Stimulated activated CD8-positive, alpha-beta memory T cell treated with anti-CD3 and anti-CD28 coated beads, Interleukin-2, amount 100 ng/mL, for 1 hour (primary cell): ENCODE measurements around the gene TNP2.
"Not testable (repeated sequence)": the region's sequence is repeated elsewhere in the genome, so short reads cannot be mapped to it uniquely, and the experiment has no call there.

ENCODE experiments used
- DNase-seq, 2 donors: peaks; one replicate each; pipeline ENCODE4 v3.0.0-alpha.2; 2020; ENCODE audit warnings: low read depth in 2 of 2

Gene TNP2

DNA sequence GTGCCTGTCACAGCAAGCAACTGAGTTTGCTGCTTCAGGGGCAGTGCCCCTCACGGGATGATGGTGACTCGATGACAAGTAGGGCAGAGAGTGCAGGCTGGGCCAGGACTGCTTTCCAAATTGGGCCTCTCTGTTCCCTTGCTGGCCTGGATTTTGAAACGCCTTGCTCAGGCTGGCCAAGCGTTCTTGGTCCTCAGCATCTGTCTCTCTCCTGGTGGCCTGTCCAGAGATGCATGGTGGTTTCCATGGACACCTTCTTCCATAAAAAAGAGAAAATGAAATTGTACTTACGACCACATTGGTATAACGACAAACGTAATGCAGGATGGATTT is 31.4 kb upstream of the TNP2 start:
- DNase-seq: no peak

DNA sequence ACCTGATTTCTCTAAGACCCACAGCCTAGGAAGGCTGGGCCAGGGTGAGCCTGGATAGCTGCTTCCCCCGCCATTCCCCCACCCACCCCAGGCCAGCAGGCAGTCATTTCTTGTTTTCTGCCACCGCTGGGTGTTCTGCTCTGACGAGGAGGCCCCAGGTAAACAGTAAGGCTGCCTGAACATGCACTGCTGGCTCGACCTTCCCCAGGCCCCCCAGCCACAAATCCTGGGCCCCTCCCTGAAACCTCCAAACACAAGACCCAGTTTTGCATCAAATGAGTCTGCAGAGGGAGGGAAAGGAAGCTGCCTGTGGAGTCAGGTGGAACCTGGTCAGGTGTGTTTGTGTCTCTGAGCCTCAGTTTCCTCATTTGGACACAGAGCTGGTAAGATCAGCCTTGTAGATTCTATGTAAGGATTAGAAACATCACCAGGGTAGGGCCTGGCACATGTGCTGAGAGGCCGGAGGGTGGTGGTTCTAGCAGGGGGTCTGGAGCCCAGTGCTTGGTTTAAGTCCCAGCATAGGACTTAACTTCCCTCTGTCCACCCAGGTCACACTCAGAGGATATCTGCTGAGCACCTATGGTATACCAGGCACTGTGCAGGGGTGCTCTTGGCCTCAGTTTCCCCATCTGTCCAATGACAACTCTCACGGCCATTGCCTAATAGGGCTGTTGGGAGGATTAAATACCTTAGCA is 30.9 kb upstream of the TNP2 start:
- DNase-seq: no peak

DNA sequence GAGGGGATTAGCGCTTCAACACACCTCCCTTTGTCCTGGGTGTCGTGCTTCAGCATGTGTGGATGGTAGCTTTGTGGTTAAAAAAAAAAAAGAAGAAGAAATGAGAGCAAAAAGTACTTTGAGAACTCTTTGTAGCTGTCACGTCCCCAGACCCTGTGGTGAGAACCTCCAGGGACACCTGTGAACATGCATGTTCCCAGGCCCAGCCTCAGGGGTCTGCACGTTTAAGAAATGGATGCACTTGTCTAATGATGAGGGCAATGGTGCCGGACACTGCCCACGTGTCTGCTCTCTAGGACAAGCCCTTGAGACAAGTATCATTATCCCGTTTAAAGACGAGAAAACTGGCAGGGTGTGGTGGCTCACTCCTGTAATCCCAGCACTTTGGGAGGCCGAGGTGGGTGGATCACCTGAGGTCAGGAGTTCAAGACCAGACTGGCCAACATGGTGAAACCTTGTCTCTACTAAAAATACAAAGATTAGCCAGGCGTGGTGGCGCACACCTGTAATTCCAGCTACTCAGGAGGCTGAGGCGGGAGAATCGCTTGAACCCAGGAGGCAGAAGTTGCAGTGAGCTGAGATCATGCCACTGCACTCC is 29.9 kb upstream of the TNP2 start:
- DNase-seq: not testable (repeated sequence)

DNA sequence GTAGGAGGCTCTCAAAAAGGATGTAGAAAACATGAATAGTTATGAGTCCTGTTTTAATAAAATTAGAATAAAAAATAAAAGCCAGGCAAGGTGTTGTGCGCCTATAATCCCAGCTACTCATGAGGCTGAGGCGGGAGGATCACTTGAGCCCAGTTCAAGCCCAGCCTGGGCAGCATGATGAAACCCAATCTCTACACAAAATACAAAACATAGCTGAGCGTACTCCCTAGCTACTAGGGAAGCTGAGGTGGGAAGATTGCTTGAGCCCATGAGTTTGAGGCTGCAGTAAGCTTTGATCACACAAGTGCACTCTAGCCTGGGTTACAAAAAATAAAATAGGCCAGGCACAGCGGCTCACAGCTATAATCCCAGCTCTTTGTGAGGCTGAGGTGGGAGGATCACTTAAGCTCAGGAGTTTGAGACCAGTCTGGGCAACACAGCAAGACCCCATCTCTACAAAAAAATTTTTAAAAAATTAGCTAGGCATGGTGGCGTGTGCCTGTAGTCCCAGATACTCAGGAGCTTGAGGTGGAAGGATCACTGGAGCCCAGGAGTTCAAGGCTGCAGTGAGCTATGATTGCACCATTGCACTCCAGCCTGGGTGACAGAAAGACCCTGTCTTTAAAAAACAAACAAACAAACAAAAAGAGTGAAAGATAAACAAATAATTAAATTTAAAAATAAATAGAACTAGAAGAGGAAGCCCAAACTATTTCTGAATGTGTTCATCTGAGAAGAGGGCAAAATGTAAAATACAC is 29.2 kb upstream of the TNP2 start:
- DNase-seq: no peak

DNA sequence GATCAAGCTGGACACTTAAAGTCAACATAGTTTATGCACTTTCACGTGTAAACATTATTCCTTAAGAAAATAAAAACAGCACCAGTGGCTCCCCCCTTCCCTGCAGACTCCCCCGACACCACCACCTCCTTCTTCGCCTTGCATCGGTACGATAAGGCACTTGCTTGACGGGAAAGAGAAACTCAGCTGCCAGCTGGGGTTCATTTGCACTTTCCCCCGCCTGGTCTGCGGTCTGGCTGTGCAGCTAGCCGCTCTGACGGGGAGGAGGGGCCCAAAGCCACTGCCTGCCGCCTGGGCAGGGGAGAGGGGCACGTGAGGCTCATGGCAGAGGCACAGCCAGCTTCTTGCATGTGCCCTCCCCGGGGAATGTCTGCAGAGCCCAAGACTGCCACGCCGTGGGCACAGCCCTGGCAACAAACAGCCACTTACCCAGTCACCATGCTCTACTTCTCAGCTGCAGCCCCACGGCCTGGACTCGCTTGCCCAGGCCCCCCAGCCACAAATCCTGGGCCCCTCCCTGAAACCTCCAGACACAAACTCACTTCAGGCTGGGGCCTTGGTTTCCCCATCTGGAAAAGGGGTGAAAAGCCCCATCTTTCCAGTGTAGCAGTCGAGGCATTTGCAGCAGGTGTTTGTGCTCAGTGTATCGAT is 28.5 kb upstream of the TNP2 start:
- peak; percentile 39 to 45 for DNase-seq

DNA sequence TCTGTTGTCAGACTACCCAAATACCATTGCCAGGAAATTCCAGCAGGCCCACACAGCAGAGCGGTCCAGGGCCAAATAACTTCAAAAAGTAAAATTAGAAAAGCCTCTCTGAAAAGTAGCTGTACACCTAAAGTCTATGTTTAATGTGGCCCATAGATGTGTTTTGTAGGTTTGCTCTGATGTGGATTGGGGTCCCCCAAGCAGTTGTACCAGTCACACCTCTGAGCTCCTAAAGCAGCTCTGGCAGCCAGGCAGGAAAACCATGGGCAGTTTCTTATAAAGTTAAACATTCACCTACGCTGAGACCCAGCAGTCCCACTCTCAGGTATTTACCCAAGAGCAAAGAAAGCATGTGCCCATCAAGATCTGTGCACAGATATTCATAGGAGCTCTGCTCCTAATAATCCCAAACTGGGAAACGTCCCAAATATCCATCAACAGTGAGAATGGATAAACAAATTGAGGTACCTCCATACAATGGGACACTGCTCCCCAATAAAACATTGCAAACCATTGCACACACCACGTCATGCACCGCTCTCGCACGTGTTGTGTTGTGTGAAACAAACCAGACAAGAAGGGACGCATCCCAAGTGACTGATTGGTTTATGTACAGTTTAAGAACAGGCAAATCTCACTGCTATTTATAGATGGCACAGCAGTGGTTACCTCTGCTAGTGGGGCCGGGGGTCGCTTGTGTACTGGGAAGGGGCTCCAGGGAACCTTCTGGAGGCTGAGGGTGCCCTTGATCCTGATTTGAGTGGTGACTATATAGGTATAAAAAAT is 27.8 kb upstream of the TNP2 start:
- DNase-seq: no peak

DNA sequence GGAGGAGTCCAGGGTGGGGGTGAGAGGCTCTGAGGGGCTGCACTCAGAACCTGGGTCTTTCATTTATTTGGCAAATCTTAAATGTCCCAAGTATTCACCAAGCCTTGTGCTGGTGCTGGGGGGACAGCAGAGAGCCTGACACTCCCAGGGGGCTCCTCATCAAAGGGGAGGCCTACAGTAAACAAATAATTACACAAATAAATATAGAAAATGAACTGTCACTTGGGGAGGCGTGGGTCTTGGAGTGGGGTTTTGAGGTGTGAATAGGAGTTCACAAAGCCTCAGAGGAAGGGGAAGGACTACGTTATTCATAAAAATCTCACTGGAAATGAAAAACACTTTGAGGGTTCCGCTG is 27.2 kb upstream of the TNP2 start:
- no peak for DNase-seq

DNA sequence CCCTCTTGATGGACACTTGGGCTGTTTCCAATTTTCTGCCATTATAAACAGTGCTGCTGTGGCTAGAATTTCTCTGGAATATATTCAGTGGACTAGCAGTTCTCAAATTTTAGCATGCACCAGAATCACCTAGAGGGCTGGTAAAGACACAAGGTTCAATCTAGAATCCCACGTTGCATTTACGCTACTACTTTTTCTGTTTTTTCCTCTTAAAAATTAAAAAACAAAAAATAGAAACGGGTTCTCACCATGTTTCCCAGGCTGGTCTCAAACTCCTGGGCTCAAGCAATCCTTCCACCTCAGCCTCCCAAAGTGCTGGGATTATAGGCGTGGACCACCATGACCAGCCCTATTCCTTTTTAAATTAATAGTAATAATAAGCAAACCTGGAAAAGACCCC is 26.5 kb upstream of the TNP2 start:
- no peak for DNase-seq

DNA sequence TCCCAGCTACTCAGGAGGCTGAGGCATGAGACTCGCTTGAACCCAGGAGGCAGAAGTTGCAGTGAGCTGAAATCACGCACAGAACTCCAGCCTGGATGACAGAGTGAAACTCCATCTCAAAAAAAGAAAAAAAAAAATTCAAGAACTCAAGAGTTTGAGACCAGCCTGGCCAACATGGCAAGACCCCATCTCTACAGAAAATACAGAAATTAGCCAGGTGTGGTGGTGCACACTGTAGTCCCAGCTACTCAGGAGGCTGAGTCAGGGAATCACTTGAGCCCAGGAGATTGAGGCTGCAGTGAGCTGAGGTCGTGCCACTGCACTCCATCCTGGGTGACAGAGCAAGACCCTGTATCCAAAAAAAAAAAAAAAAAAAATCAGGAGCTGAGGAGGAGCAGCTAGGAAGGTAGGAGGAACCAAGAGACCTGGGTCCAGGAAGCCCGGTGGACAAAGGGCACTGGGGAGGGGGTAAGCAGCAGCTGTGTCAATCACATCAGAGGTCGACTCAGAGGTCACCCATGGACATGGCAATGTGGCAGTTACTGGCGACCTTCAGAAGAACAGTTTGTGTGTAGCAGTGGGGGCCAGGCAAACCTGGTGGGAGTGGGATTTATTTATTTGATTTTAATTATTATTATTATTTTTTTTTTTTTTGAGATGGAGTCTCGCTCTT is 23.1 kb upstream of the TNP2 start:
- no peak for DNase-seq

DNA sequence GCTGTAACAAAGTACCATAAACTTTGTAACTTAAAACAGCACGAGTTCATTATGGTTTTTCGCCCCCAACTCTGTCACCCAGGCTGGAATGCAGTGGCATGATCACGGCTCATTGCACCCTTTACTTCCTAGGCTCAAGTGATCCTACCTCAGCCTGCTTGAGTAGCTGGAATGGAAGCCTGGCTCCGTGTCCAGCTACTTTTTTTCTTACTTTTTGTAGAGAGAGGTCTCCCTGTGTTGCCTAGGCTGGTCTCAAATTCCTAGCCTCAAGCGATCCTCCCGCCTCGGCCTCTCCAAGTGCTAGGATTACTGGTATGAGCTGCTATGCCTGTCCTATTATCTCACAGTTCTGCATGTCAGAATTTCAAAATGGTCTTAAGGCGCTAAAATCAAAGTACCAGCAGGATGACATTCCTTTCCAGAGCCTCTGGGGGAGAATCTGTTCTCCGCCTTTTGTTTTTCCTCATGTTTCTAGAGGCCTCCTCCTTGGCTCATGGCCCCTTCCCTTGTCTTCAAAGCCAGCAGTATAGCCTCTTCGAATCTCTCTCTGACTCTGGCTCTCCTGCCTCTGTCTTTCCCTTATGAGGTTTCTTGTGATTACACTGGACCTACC is 22.1 kb upstream of the TNP2 start:
- no peak for DNase-seq

DNA sequence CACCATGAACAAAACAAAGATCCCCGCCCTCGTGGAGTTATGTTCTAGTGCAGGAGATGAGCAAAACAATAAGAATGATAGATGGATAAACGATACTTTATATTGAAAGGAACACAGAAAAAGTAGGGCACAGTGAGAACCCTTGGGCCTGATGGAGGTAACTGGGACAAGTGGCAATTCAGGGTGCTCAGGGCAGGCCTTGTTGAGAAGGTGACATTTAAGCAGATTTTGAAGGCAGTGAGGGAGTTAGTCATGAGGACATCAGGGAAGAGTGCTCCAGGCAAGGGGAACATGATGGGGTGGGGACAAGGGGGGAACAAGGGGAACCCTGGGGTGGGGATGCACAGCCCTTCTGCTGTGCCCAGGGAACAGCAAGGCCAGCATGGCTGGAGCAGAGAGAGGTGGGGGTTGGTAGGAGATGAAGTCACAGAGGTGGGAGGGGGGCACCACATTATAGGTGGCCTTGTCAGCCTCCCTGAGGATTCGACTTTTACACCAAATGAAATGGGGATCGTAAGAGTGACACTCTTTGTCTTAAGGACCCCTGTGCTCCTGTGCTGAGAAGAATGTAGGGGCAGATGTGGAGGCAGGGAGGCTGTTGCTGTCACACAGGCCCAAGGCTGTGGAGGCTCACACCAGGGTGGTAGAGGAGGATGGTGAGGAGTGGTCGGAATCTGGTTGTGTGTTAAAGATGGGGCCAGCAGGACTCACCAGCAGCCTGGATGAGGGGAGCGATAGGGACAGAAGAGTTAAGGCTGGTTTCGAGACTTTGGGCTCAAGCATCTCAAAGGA is 21.2 kb upstream of the TNP2 start:
- no peak for DNase-seq

DNA sequence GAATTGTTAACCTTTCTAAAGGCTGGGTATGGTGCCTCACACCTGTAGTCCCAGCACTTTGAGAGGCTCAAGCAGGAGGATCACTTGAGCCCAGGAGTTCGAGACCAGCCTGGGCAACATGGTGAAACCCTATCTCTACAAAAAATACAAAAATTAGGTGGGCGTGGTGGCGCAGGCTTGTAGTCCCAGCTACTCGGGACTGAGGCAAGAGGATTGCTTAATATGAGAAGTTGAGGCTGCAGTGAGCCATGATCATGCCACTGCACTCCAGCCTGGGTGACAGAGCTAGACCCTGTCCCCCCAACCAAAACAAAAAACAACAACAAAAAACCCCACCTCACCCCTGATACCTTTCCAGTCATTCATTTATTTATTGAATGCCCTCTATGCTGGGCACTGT is 20.6 kb upstream of the TNP2 start:
- not testable (repeated sequence) for DNase-seq

DNA sequence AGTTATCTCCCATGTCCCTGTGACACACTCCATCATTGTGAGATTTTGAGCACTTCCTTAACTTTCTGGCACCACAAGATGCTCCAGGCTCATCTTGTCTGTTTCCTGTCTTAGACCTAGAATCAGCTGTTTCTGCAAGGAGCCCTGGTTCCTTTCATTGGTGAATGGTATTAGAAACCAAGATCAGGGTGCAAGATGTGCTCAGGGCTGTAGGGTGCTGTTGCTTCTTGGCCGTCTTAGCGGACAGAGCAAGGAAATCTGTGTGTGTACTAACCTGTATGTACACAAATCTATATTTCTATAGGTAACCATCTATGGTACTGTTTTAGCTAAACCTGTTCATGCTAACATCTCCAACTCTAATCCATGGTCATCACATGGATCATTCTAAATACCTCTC is 20.1 kb upstream of the TNP2 start:
- no peak for DNase-seq

DNA sequence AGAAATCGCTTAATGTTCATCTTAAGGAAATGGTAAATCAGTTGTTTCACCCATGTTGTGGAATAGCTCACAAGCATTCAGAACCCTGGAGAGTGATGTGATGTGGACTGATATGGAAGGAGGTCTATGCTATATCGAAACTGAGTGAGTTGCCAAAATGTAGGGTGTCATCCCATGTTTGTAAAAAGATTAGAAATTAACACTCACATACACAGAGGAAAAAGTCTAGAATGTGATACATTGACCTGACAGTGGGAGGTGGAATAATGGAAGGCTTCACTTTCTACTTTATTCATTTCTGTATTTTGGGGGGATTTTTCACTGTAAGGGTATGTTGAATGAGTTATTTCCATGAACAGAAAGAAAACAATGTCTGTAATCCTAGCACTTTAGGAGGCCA is 16.7 kb upstream of the TNP2 start:
- DNase-seq: no peak

DNA sequence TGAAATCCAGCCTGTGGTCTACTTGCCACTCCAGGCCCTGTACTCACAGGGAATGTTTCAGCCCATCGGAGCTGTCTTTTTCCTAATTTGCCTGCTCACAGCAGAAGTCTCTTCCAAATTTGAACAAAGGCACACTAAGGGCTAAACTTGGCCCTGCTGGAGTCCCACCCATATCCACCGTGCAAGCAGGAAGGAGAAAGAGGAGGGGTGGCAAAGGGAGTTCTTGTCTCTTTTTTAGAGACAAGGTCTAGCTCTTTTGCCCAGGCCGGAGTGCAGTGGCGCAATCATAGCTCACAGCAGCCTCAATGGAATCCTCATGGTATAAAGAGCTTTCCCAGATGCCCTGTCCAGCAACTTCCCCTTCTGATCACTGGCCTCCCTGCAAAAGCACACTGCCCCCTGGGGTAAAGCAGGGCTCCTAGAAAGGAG is 14.7 kb upstream of the TNP2 start:
- no peak for DNase-seq

DNA sequence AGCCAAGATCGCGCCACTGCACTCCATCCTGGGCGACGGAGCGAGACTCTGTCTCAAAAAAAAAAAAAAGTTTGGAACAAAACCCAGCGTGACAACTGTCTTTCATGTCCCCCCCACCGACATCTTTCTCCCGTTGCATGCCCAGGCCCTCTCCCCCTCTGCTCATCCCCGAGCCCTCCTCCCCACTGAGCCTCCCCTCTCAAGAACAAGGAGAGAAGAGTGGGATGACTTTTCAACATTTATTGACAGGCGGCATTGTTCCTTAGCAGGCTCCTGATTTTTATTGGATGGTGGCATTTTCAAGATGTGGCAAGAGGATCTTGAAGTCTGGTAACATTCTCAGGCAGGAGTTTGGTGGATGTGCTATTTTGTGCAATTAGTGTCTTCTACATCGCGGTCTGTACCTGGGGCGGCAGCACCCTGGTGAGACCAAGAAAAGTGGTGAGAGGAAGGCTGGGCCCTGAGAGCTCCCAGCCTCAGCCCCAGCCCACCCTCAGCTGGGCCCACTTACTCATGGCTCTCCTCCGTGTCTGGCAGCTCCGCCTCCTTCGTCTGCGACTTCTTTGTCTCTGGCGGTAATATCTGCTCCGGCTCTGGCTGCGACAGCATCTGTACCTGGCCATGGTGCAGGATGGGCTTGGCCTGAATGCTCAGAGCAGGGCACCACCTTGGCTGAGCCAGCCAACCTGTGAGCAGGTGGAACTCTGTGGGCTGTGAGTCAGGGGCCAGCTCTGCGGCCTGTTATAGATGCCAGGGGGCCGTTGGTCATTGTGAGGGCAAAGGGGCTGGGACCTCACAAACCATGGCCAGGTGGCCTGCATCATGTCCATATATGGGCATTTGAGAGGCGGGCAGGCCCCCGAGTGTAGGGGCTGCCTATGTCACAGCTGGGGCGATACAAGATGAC is 11.7 kb upstream of the TNP2 start, which contains the start of gene PRM1:
Gene PRM1, minus strand, starts transcription at position 715 of the 907 bp plus-strand sequence. Its CDS starts 92 bp downstream, at position 623.
- DNase-seq: no peak

DNA sequence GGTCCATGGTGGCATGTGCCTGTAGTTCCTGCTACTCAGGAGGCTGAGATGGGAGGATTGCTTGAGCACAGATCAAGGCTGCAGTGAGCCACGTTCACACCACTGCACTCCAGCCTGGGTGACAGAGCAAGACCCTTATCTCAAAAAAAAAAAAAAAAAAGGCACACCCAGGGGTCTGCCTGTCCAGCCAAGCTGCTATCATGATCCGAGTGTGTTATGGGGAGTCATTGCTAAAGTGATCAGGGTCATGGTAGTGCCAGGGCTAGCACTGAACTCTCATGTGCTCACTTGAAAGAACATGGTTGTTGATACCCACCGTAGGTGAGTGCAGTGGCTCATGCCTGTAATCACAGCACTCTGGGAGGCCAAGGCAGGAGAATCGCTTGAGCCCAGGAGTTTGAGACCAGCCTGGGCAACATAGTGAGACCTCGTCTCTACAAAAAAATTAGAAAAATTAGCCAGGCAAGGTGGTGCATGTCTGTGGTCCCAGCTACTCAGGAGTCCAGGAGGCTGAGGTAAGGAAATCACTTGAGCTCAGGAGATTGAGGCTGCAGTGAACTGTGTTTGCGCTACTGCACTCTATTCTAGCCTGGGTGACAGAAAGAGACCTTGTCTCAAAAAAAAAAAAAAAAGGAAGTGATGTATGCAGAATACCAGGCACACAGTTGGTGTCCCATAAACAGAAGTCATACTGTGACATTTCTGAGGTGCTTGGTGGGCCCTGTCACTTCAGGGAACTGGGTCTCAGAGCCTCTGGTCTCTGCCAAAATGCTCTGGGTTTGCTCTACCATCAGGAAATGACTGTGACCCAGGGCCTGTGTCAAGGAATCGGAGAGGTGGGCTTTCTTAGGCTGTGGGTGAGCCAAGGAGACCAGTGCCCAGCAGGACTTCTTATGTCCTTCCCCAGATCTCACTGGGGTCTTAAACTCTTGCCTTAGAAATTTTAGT is 9.8 kb upstream of the TNP2 start:
- DNase-seq: no peak
